ENCODE results near the gene TUBGCP3. TPM values are rescaled to one million over a fixed set of nuclear protein-coding genes. Genes with fewer than 3 reads are reported as not detected.

TUBGCP3 gene
- total and polyA plus RNA-seq, 9 of the 15 experiments (the other 6 are each of a cell fraction or from before 2014, with no cell fraction given): 3.0 to 24.8 (median 15.2) TPM

DNA sequence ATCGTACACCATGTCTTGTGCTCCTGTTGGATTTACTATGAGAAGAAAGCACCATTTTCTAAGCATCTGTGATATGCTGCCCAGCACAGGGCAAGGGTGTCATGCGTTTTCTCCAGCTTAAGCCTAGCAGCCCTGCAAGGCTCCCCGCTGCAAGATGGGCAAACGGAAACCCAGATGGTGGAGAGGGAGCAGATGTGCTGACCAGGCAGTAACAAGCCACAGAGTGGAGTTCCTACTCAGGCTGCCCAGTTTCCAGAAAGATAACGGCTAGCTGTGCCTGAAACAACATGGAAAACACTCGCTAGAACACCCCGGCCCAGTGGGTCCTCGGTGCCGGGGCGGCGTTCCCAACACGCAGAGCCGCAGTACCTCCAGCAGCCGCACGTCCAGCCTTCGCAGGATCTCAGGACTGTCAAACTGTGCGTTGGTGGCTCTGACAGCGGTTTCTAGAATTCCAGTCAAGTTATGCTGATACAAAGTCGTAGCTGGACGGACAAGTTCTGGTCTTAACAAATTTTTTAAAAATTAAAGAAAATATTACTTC, 68.4 kb downstream of the TUBGCP3 start:
- FAIRE-seq (no peak), ATAC-seq (no peak), DNase-seq (ENCODE audit: extremely low read depth in 1 of 4, low spot score in 3 of 4) (no peak)
- Histone ChIP-seq H3K4me1 (replicated peaks in 1 of 2; ENCODE audit: control insufficient read depth in 2 of 2, insufficient read depth in 2 of 2, low read length in 2 of 2) (no peaks in the 10 kb centered on the region), H3K36me3 (ENCODE audit: control insufficient read depth, insufficient read depth, low read length) (peaks cover 62% of the 10 kb centered on the region), H3K27ac (ENCODE audit: extremely low read depth, low read depth, low read length) (no peak overlapping the region), H3K4me3 (no peak overlapping the region), H3K79me2 (ENCODE audit: control insufficient read depth, insufficient read depth, low read length) (no peaks in the 10 kb centered on the region), H3K9ac (ENCODE audit: insufficient read depth in 1 of 2, low read depth in 2 of 2, low read length in 2 of 2) (no peak overlapping the region), H3K9me1 (ENCODE audit: control insufficient read depth, insufficient read depth, low read length) (no peaks in the 10 kb centered on the region), H3K27me3 (ENCODE audit: control insufficient read depth in 2 of 2, insufficient read depth in 2 of 2, low read length in 2 of 2) (no peaks in the 10 kb centered on the region), H4K20me1 (replicated peaks; ENCODE audit: control insufficient read depth, insufficient read depth, low read length) (no peaks in the 10 kb centered on the region; the same call in 1 of the 2 replicates), H3K9me3 (replicated peaks; ENCODE audit: control insufficient read depth, insufficient read depth, low read depth, low read length) (no peaks in the 10 kb centered on the region), H2AFZ (ENCODE audit: low read depth, low read length) (no peak overlapping the region), H3K4me2 (ENCODE audit: insufficient read depth, low read length) (no peak overlapping the region)
- WGBS (ENCODE audit: insufficient coverage, low coverage, missing lambda C conversion rate): over 99% methylated on average over 11 of the region's 20 CpGs
- no TSS peak for BruUV-seq (replicated peaks)
- intact Hi-C loops (cut with micrococcal nuclease) (no loop called here), in situ Hi-C loops (cut with MboI) (no loop called here)
- TF ChIP-seq SPI1 (IDR thresholded peaks at IDR 0.05; ENCODE audit: borderline replicate concordance, low read depth, low read length) (no peak), ZBTB12 (CRISPR knock-in tag; IDR thresholded peaks at IDR 0.05) (no peak), RFX7 (CRISPR knock-in tag; IDR thresholded peaks at IDR 0.05) (no peak), ZSCAN32 (CRISPR knock-in tag; IDR thresholded peaks at IDR 0.05) (no peak), IFI16 (CRISPR knock-in tag; IDR thresholded peaks at IDR 0.05) (no peak)
- TF ChIP-seq, protein P1, sequence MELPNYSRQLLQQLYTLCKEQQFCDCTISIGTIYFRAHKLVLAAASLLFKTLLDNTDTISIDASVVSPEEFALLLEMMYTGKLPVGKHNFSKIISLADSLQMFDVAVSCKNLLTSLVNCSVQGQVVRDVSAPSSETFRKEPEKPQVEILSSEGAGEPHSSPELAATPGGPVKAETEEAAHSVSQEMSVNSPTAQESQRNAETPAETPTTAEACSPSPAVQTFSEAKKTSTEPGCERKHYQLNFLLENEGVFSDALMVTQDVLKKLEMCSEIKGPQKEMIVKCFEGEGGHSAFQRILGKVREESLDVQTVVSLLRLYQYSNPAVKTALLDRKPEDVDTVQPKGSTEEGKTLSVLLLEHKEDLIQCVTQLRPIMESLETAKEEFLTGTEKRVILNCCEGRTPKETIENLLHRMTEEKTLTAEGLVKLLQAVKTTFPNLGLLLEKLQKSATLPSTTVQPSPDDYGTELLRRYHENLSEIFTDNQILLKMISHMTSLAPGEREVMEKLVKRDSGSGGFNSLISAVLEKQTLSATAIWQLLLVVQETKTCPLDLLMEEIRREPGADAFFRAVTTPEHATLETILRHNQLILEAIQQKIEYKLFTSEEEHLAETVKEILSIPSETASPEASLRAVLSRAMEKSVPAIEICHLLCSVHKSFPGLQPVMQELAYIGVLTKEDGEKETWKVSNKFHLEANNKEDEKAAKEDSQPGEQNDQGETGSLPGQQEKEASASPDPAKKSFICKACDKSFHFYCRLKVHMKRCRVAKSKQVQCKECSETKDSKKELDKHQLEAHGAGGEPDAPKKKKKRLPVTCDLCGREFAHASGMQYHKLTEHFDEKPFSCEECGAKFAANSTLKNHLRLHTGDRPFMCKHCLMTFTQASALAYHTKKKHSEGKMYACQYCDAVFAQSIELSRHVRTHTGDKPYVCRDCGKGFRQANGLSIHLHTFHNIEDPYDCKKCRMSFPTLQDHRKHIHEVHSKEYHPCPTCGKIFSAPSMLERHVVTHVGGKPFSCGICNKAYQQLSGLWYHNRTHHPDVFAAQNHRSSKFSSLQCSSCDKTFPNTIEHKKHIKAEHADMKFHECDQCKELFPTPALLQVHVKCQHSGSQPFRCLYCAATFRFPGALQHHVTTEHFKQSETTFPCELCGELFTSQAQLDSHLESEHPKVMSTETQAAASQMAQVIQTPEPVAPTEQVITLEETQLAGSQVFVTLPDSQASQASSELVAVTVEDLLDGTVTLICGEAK (IDR thresholded peaks at IDR 0.05): no peak
- TF ChIP-seq, protein P1 (CRISPR knock-in tag; IDR thresholded peaks at IDR 0.05): no peak
- ChIA-PET CTCF (ENCODE audit: low intra/inter-chr PET ratio) (no interaction called here), POLR2A (no interaction called here)
